SU-DHL-6 (cell line): ENCODE data around the gene XRCC1.

Experiments
- H2AFZ ChIP-seq: fragments of 200-600 bp; sonication (generic); 2 replicates; pipeline ENCODE4 v1.6.1; 2014; ENCODE audit warnings: low read depth, mild to moderate bottlenecking, moderate library complexity, mixed read lengths, antibody characterized with exemption, low read length; ENCODE audit not compliant: severe bottlenecking
- H3F3A ChIP-seq: fragments of 200-600 bp; shearing (Covaris generic); 2 replicates; pipeline ENCODE4 v1.6.0; 2016; ENCODE audit warnings: antibody characterized with exemption, mild to moderate bottlenecking; ENCODE audit not compliant: insufficient read depth
- H3K27ac ChIP-seq: fragments of 200-600 bp; sonication (generic); 2 replicates; pipeline ENCODE4 v1.5.1; 2016; ENCODE audit warnings: low read depth, mild to moderate bottlenecking, low read length, moderate library complexity, mixed read lengths
- H3K27me3 ChIP-seq: fragments of 200-600 bp; sonication (generic), shearing (Covaris generic); 2 replicates; pipeline ENCODE4 v1.6.0; 2014; ENCODE audit warnings: mild to moderate bottlenecking, low read length
- H3K36me3 ChIP-seq: fragments of 200-600 bp; sonication (generic); 2 replicates; pipeline ENCODE4 v1.6.1; 2014; ENCODE audit warnings: mild to moderate bottlenecking, low read length, mixed read lengths
- H3K4me2 ChIP-seq: fragments of 300-600, 200-600 bp; shearing (Covaris generic), sonication (generic); 2 replicates; pipeline ENCODE4 v1.6.0; 2014; ENCODE audit warnings: low read length, low read depth, mild to moderate bottlenecking; ENCODE audit not compliant: poor library complexity, severe bottlenecking
- H3K4me3 ChIP-seq: fragments of 200-600 bp; sonication (generic); 2 replicates; pipeline ENCODE4 v1.5.1; 2014; ENCODE audit warnings: antibody characterized with exemption, low read length, mild to moderate bottlenecking, mixed read lengths; ENCODE audit not compliant: insufficient read depth, poor library complexity, severe bottlenecking
- H3K79me2 ChIP-seq: fragments of 200-600 bp; sonication (generic); 2 replicates; pipeline ENCODE4 v1.6.1; 2014; ENCODE audit warnings: mild to moderate bottlenecking, low read length, moderate library complexity; ENCODE audit not compliant: insufficient read depth
- H3K9ac ChIP-seq: fragments of 200-600 bp; sonication (generic); 2 replicates; pipeline ENCODE4 v1.7.0; 2014; ENCODE audit warnings: mild to moderate bottlenecking, low read length
- H3K9me2 ChIP-seq: fragments of 200-600 bp; sonication (generic); replicated peaks from 2 replicates; pipeline ENCODE4 v1.6.1; 2014; ENCODE audit warnings: low read length; ENCODE audit not compliant: insufficient read depth
- H3K9me3 ChIP-seq: fragments of 200-600 bp; sonication (generic); 2 replicates; pipeline ENCODE4 v1.6.1; 2014; ENCODE audit warnings: low read length, mixed read lengths; ENCODE audit not compliant: insufficient read depth
- H4K20me1 ChIP-seq: fragments of 200-600 bp; sonication (generic); 2 replicates; pipeline ENCODE4 v1.6.1; 2014; ENCODE audit warnings: low read depth, mild to moderate bottlenecking, antibody characterized with exemption, low read length, moderate library complexity, mixed read lengths
- CTCF ChIP-seq: fragments of 200-600 bp; sonication (generic); IDR thresholded peaks from one replicate; pipeline ENCODE4 v1.5.1; 2017; ENCODE audit warnings: antibody characterized with exemption, mild to moderate bottlenecking, low read length, moderate library complexity; ENCODE audit not compliant: insufficient read depth, poor library complexity, severe bottlenecking
- EZH2phosphoT487 ChIP-seq: fragments of 200-600 bp; sonication (generic), shearing (Covaris generic); conservative IDR thresholded peaks from 2 replicates; pipeline ENCODE4 v1.6.1; 2018; ENCODE audit warnings: mild to moderate bottlenecking, antibody characterized with exemption, low read length, moderate library complexity, mixed read lengths

XRCC1 gene

GRCh38 chr19:43496960-43497359 lies 78.4 kb downstream of the XRCC1 start:
- no peaks in the 10 kb centered on the region for H3K9me3 ChIP-seq
- H3K79me2 ChIP-seq, result no peaks in the 10 kb centered on the region
- H3K4me2 ChIP-seq, result no peak overlapping the region
- H3K4me3 ChIP-seq, result no peak overlapping the region
- H2AFZ ChIP-seq, result no peak overlapping the region
- TF ChIP-seq CTCF (no peak), EZH2phosphoT487 (no peak)
- H3K36me3 ChIP-seq, result no peaks in the 10 kb centered on the region
- no peaks in the 10 kb centered on the region for H3F3A ChIP-seq
- no peak overlapping the region for H3K27ac ChIP-seq
- H4K20me1 ChIP-seq, result no peaks in the 10 kb centered on the region
- H3K9ac ChIP-seq, result no peak overlapping the region
- H3K9me2 ChIP-seq, result no peaks in the 10 kb centered on the region
- H3K27me3 ChIP-seq, result no peaks in the 10 kb centered on the region

- H3K9me2 ChIP-seq, result no peaks in the 10 kb centered on the region
- no peak for TF ChIP-seq CTCF
- TF ChIP-seq EZH2phosphoT487, result no peak
- H3K9me3 ChIP-seq, result no peaks in the 10 kb centered on the region
- no peak overlapping the region for H3K4me2 ChIP-seq
- H3K27me3 ChIP-seq, result no peaks in the 10 kb centered on the region
- H3K36me3 ChIP-seq, result no peaks in the 10 kb centered on the region
- H3K9ac ChIP-seq, result no peak overlapping the region
- H3K27ac ChIP-seq, result no peak overlapping the region
- H3K79me2 ChIP-seq, result no peaks in the 10 kb centered on the region
- H3K4me3 ChIP-seq, result no peak overlapping the region
- H4K20me1 ChIP-seq, result no peaks in the 10 kb centered on the region
- no peak overlapping the region for H2AFZ ChIP-seq
- no peaks in the 10 kb centered on the region for H3F3A ChIP-seq
Measured at GRCh38 chr19:43495082-43495481, 80.2 kb downstream of the XRCC1 start.
